ENCODE results near the gene FXYD1.

DNA sequence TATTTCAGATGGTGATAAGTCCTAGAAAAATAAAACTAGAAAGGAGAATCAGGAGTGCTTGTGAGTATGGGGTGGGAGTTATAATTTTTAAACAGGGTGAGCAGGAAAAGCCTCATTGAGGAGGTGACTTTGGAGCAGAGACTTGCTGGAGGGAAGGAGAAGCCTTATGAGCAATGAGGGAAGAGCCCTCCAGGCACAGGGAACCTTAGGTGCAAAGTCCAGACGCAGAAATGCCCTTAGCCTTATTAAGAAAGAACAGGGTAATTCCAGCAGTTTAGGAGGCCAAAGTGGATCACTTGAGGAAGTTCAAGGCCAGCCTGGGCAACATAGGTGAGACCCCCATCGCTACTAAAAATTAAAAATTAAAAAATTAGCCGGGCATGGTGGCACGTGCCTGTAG lies 44.0 kb upstream of the FXYD1 start:
- TF ChIP-seq, protein P1, sequence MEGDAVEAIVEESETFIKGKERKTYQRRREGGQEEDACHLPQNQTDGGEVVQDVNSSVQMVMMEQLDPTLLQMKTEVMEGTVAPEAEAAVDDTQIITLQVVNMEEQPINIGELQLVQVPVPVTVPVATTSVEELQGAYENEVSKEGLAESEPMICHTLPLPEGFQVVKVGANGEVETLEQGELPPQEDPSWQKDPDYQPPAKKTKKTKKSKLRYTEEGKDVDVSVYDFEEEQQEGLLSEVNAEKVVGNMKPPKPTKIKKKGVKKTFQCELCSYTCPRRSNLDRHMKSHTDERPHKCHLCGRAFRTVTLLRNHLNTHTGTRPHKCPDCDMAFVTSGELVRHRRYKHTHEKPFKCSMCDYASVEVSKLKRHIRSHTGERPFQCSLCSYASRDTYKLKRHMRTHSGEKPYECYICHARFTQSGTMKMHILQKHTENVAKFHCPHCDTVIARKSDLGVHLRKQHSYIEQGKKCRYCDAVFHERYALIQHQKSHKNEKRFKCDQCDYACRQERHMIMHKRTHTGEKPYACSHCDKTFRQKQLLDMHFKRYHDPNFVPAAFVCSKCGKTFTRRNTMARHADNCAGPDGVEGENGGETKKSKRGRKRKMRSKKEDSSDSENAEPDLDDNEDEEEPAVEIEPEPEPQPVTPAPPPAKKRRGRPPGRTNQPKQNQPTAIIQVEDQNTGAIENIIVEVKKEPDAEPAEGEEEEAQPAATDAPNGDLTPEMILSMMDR (conservative IDR thresholded peaks at IDR 0.05; ENCODE audit: low read length), result no peak
- TF ChIP-seq EZH2phosphoT487 (IDR thresholded peaks at IDR 0.05; ENCODE audit: borderline replicate concordance, low read depth, low read length), result no peak
